GM23338 (cell line): Measurements from ENCODE around the gene SLC30A3. TPM values are rescaled to one million over a fixed set of nuclear protein-coding genes. Genes with fewer than 3 reads are reported as not detected.

Experiments
- ATAC-seq: fragments of 200-7000 bp; cut with Tn5 transposase; 3 replicates; pipeline ENCODE4 v1.9.1; 2020
- DNase-seq: peaks from one replicate; pipeline ENCODE4 v3.0.0-alpha.2; 2015; ENCODE audit warnings: low spot score
- H2AFZ ChIP-seq: fragments of 200-600 bp; sonication (generic); 2 replicates; pipeline ENCODE4 v1.8.0; 2016; ENCODE audit warnings: antibody characterized with exemption, mild to moderate bottlenecking, moderate library complexity
- H3F3A ChIP-seq: fragments of 200-600 bp; sonication (generic); replicated peaks from 2 replicates; pipeline ENCODE4 v1.8.0; 2017; ENCODE audit warnings: antibody characterized with exemption, mixed run types, low read depth
- H3K27ac ChIP-seq: fragments of 200-600 bp; sonication (generic); 2 replicates; pipeline ENCODE4 v1.6.1; 2016; ENCODE audit warnings: low read depth
- H3K27me3 ChIP-seq: fragments of 200-600 bp; sonication (generic); 2 replicates; pipeline ENCODE4 v1.8.0; 2016; ENCODE audit warnings: mild to moderate bottlenecking, mixed run types, moderate library complexity; ENCODE audit not compliant: insufficient read depth
- H3K36me3 ChIP-seq: fragments of 200-600 bp; sonication (generic); 2 replicates; pipeline ENCODE4 v1.8.0; 2016; ENCODE audit warnings: mild to moderate bottlenecking; ENCODE audit not compliant: insufficient read depth
- H3K4me1 ChIP-seq: fragments of 200-600 bp; sonication (generic); 2 replicates; pipeline ENCODE4 v1.8.0; 2016; ENCODE audit warnings: mild to moderate bottlenecking, moderate library complexity; ENCODE audit not compliant: insufficient read depth
- H3K4me2 ChIP-seq: fragments of 200-600 bp; sonication (generic); 2 replicates; pipeline ENCODE4 v1.7.1; 2017; ENCODE audit warnings: mixed run types
- H3K4me3 ChIP-seq: fragments of 200-600 bp; sonication (generic); 2 replicates; pipeline ENCODE4 v1.6.1; 2016; ENCODE audit warnings: mixed run types
- H3K79me2 ChIP-seq: fragments of 200-600 bp; sonication (generic); replicated peaks from 2 replicates; pipeline ENCODE4 v1.8.0; 2017; ENCODE audit warnings: mild to moderate bottlenecking; ENCODE audit not compliant: insufficient read depth
- H3K9me2 ChIP-seq: fragments of 200-600 bp; sonication (generic); 2 replicates; pipeline ENCODE4 v1.8.0; 2017; ENCODE audit not compliant: insufficient read depth
- H4K20me1 ChIP-seq: fragments of 200-600 bp; sonication (generic); replicated peaks from 2 replicates; pipeline ENCODE4 v1.8.0; 2017; ENCODE audit warnings: mild to moderate bottlenecking; ENCODE audit not compliant: insufficient read depth
- H3K27ac Mint-ChIP-seq: 2 replicates; pipeline ENCODE4 v1.8.0; 2020; ENCODE audit warnings: inconsistent platforms, mild to moderate bottlenecking, moderate library complexity, mixed read lengths
- H3K27me3 Mint-ChIP-seq: 3 replicates; pipeline ENCODE4 v1.8.0; 2022; ENCODE audit warnings: low read depth, mild to moderate bottlenecking, moderate library complexity, mixed read lengths, inconsistent platforms; ENCODE audit not compliant: insufficient read depth, poor library complexity
- H3K36me3 Mint-ChIP-seq: 3 replicates; pipeline ENCODE4 v1.8.0; 2021; ENCODE audit warnings: low read depth, mild to moderate bottlenecking, inconsistent platforms, moderate library complexity, mixed read lengths
- H3K4me1 Mint-ChIP-seq: 3 replicates; pipeline ENCODE4 v1.8.0; 2020; ENCODE audit warnings: mild to moderate bottlenecking, inconsistent platforms, mixed read lengths
- H3K4me3 Mint-ChIP-seq: 3 replicates; pipeline ENCODE4 v1.8.0; 2021; ENCODE audit warnings: moderate library complexity, mild to moderate bottlenecking, inconsistent platforms, mixed read lengths
- H3K9me3 Mint-ChIP-seq: 3 replicates; pipeline ENCODE4 v1.8.0; 2020; ENCODE audit warnings: moderate library complexity, mild to moderate bottlenecking, inconsistent platforms, mixed read lengths
- CTCF ChIP-seq, 2 experiments: fragments of 200-600 bp in 1 of 2; sonication (generic) in 1 of 2; conservative IDR thresholded peaks; 2 replicates each; pipeline versions ENCODE4 v1.5.1 to v1.6.1; 2016 to 2017; ENCODE audit warnings: antibody characterized with exemption in 2 of 2, low read depth in 2 of 2, mild to moderate bottlenecking in 2 of 2, moderate library complexity in 1 of 2
- ETS1 ChIP-seq: IDR thresholded peaks from 2 replicates; pipeline ENCODE4 v1.6.1; 2016; ENCODE audit warnings: antibody characterized with exemption
- EZH2 ChIP-seq: fragments of 200-600 bp; sonication (generic); IDR thresholded peaks from one replicate; pipeline ENCODE4 v1.8.0; 2017; ENCODE audit warnings: antibody characterized with exemption, mild to moderate bottlenecking, low read depth; ENCODE audit not compliant: unreplicated experiment
- POLR2AphosphoS5 ChIP-seq: IDR thresholded peaks from 2 replicates; pipeline ENCODE4 v1.6.1; 2016; ENCODE audit warnings: antibody characterized with exemption, low read depth
- REST ChIP-seq: IDR thresholded peaks from one replicate; pipeline ENCODE4 v1.6.1; 2018; ENCODE audit warnings: antibody characterized with exemption; ENCODE audit not compliant: unreplicated experiment
- STAT1 ChIP-seq: IDR thresholded peaks from one replicate; pipeline ENCODE4 v1.6.1; 2016; ENCODE audit warnings: antibody characterized with exemption; ENCODE audit not compliant: unreplicated experiment
- ZNF114 ChIP-seq: fragments of 250-450 bp; sonication (Bioruptor Pico); IDR thresholded peaks from 2 replicates; pipeline ENCODE4 v1.5.0; 2020; ENCODE audit warnings: mild to moderate bottlenecking, moderate library complexity
- ZNF462 ChIP-seq: fragments of 250-450 bp; sonication (Bioruptor Pico); IDR thresholded peaks from 2 replicates; pipeline ENCODE4 v1.5.0; 2020; ENCODE audit warnings: mild to moderate bottlenecking, moderate library complexity
- polyA plus RNA-seq: library from polyadenylated mRNA; unstranded; fragments of >200 nt; fragmentation: Nextera tagmentation; extraction: Ambion mirVana; gene quantifications from 2 replicates; pipeline ENCODE4 v1.2.1, GENCODE V29; 2016
- total RNA-seq: library from RNA; depleted of rRNA; stranded (reverse); fragments of >200 nt; shearing (Covaris generic); gene quantifications from 2 replicates; pipeline ENCODE4 v1.2.3, GENCODE V29; 2014

SLC30A3 gene
- total and polyA plus RNA-seq, 2 experiments from 2014 or later: 4.1 to 8.3 TPM

- Mint-ChIP-seq H3K9me3 (no peaks in the 10 kb centered on the region), H3K36me3 (no peaks in the 10 kb centered on the region; the same call in 2 of the 3 replicates), H3K4me1 (peaks cover 12% of the 10 kb centered on the region), H3K4me3 (no peak overlapping the region), H3K27ac (no peak overlapping the region), H3K27me3 (peaks cover 28% of the 10 kb centered on the region)
- H3K4me3 ChIP-seq: no peak overlapping the region
- H3K27ac ChIP-seq: no peak overlapping the region
- H3F3A ChIP-seq: no peaks in the 10 kb centered on the region
- TF ChIP-seq ETS1: no peak
- no peak for TF ChIP-seq EZH2
- no peak for TF ChIP-seq CTCF (conservative IDR thresholded peaks at IDR 0.05; ENCODE audit: low read depth in 2 of 2)
- TF ChIP-seq REST: no peak
- no peak for TF ChIP-seq POLR2AphosphoS5
- TF ChIP-seq STAT1: no peak
- TF ChIP-seq ZNF462 (CRISPR knock-in tag): no peak
- TF ChIP-seq ZNF114 (CRISPR knock-in tag): no peak
- H3K79me2 ChIP-seq: no peaks in the 10 kb centered on the region
- DNase-seq (no peak), ATAC-seq (no peak)
- no peaks in the 10 kb centered on the region for H3K9me2 ChIP-seq
- no peak overlapping the region for H2AFZ ChIP-seq
- H3K4me2 ChIP-seq: no peak overlapping the region
- H4K20me1 ChIP-seq: no peaks in the 10 kb centered on the region; the same call in 1 of the 2 replicates
- H3K27me3 ChIP-seq: peaks cover 34% of the 10 kb centered on the region
- H3K4me1 ChIP-seq: peaks cover 7% of the 10 kb centered on the region
- no peaks in the 10 kb centered on the region for H3K36me3 ChIP-seq
Measured at GRCh38 chr2:27258051-27258450, 4.8 kb downstream of the SLC30A3 start.
